ENCODE measurements around the gene DLEC1. TPM values are rescaled to one million over a fixed set of nuclear protein-coding genes. Genes with fewer than 3 reads are reported as not detected.

DLEC1 gene
- total and polyA plus RNA-seq, 2 experiments from 2014 or later = 0.31 to 0.66 TPM

DNA sequence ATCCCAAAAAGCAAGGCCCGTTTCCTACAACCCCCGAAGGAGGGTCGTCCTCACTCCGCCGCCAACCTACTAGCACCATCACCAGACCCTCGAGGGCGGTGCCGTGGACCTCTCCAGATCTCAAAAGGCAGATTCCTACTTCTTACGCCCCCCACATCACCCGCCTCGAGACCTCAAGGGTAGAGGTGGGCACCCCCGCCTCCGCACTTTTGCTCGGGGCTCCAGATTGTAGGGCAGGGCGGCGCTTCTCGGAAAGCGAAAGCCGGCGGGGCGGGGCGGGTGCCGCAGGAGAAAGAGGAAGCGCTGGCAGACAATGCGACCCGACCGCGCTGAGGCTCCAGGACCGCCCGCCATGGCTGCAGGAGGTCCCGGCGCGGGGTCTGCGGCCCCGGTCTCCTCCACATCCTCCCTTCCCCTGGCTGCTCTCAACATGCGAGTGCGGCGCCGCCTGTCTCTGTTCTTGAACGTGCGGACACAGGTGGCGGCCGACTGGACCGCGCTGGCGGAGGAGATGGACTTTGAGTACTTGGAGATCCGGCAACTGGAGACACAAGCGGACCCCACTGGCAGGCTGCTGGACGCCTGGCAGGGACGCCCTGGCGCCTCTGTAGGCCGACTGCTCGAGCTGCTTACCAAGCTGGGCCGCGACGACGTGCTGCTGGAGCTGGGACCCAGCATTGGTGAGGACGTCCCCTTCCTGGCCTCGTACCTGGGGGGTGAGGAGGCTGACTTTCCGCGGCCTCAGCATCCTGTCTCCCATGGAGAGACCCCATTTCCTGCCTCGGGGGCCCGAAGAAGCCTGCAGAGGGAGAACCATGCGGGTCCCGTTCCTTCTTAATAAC is 99.6 kb downstream of the DLEC1 start, which contains the start of gene MYD88:
Gene MYD88 (plus strand): TSS at position 313 of the 842 bp plus-strand sequence. CDS start 40 bp downstream, at position 353.
- TF ChIP-seq STAT1 (IDR thresholded peaks at IDR 0.05; ENCODE audit: unreplicated experiment) = no peak
- no peak for TF ChIP-seq ZNF331 (CRISPR knock-in tag; IDR thresholded peaks at IDR 0.05; ENCODE audit: low read depth)
- peak; percentile 79 for TF ChIP-seq POLR2AphosphoS5 (IDR thresholded peaks at IDR 0.05; ENCODE audit: low read depth)
- TF ChIP-seq, protein P1, sequence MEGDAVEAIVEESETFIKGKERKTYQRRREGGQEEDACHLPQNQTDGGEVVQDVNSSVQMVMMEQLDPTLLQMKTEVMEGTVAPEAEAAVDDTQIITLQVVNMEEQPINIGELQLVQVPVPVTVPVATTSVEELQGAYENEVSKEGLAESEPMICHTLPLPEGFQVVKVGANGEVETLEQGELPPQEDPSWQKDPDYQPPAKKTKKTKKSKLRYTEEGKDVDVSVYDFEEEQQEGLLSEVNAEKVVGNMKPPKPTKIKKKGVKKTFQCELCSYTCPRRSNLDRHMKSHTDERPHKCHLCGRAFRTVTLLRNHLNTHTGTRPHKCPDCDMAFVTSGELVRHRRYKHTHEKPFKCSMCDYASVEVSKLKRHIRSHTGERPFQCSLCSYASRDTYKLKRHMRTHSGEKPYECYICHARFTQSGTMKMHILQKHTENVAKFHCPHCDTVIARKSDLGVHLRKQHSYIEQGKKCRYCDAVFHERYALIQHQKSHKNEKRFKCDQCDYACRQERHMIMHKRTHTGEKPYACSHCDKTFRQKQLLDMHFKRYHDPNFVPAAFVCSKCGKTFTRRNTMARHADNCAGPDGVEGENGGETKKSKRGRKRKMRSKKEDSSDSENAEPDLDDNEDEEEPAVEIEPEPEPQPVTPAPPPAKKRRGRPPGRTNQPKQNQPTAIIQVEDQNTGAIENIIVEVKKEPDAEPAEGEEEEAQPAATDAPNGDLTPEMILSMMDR (conservative IDR thresholded peaks at IDR 0.05; ENCODE audit: low read depth in 2 of 2) = no peak
- peak within 1 kb of the TSS; percentile 92 for H3K4me3 Mint-ChIP-seq
- peak within 1 kb of the TSS; percentile 93 for H3K4me3 ChIP-seq
- H3K9me2 ChIP-seq (ENCODE audit: insufficient read depth) = no peaks in the 10 kb centered on the region
- H3K27me3 ChIP-seq (ENCODE audit: insufficient read depth) = no peaks in the 10 kb centered on the region
- peaks cover 26% of the 10 kb centered on the region for H3K4me1 ChIP-seq (ENCODE audit: insufficient read depth)
- DNase-seq (ENCODE audit: low spot score) (peak; percentile 82), ATAC-seq (peak; percentile 29)
- H3K27ac ChIP-seq (ENCODE audit: low read depth) = peak within 1 kb of the TSS; percentile 83
- peaks cover 16% of the 10 kb centered on the region; the same call in 1 of the 2 replicates for H4K20me1 ChIP-seq (replicated peaks; ENCODE audit: insufficient read depth)
- H3K36me3 Mint-ChIP-seq (ENCODE audit: low read depth) = peaks cover 40% of the 10 kb centered on the region
- peaks cover 30% of the 10 kb centered on the region for H3K4me1 Mint-ChIP-seq
- peak within 1 kb of the TSS; percentile 75 for H3K27ac Mint-ChIP-seq
- peaks cover 6% of the 10 kb centered on the region for H3K36me3 ChIP-seq (ENCODE audit: insufficient read depth)
- H3K79me2 ChIP-seq (replicated peaks; ENCODE audit: insufficient read depth) = peaks cover 25% of the 10 kb centered on the region
- peak within 1 kb of the TSS; percentile 99 for H2AFZ ChIP-seq
- peak within 1 kb of the TSS; percentile 85 for H3K4me2 ChIP-seq
- no peaks in the 10 kb centered on the region; the same call in 1 of the 3 replicates for H3K9me3 Mint-ChIP-seq
- peaks cover 21% of the 10 kb centered on the region for H3K27me3 Mint-ChIP-seq (ENCODE audit: insufficient read depth, low read depth, poor library complexity)
- peaks cover 13% of the 10 kb centered on the region for H3F3A ChIP-seq (replicated peaks; ENCODE audit: low read depth)

DNA sequence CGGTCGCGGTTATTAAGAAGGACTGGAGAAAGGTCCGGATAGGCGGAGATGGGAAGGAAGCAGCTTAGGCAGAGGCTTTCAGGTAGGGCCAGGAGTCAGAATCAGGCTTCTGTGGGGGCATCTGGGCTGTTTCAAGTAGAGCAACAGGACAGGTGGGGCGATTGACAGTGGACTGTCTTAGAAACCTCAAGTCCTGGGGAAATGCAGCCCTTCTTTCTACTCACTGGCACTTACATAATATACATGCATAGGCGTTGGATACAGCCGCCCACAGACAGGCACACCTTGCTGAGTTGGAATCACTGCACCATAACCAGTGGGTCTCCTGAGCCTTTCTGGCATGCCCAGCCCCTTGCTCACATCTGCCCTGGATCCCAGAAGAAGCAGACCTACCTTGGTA is 100.2 kb downstream of the DLEC1 start:
- no peak overlapping the region for H3K27ac Mint-ChIP-seq
- peak overlapping the region; percentile 93 for H3K4me3 ChIP-seq
- no peak for TF ChIP-seq POLR2AphosphoS5 (IDR thresholded peaks at IDR 0.05; ENCODE audit: low read depth)
- TF ChIP-seq EZH2 (IDR thresholded peaks at IDR 0.05; ENCODE audit: low read depth, unreplicated experiment) = no peak
- TF ChIP-seq STAT1 (IDR thresholded peaks at IDR 0.05; ENCODE audit: unreplicated experiment) = no peak
- TF ChIP-seq NANOG (IDR thresholded peaks at IDR 0.05; ENCODE audit: borderline replicate concordance) = no peak
- no peak for TF ChIP-seq ZNF331 (CRISPR knock-in tag; IDR thresholded peaks at IDR 0.05; ENCODE audit: low read depth)
- TF ChIP-seq, protein P2, sequence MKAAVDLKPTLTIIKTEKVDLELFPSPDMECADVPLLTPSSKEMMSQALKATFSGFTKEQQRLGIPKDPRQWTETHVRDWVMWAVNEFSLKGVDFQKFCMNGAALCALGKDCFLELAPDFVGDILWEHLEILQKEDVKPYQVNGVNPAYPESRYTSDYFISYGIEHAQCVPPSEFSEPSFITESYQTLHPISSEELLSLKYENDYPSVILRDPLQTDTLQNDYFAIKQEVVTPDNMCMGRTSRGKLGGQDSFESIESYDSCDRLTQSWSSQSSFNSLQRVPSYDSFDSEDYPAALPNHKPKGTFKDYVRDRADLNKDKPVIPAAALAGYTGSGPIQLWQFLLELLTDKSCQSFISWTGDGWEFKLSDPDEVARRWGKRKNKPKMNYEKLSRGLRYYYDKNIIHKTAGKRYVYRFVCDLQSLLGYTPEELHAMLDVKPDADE (IDR thresholded peaks at IDR 0.05) = no peak
- no peak for TF ChIP-seq JUNB (IDR thresholded peaks at IDR 0.05; ENCODE audit: unreplicated experiment)
- TF ChIP-seq EZH2phosphoT487 (IDR thresholded peaks at IDR 0.05; ENCODE audit: unreplicated experiment) = no peak
- TF ChIP-seq, protein P1 (conservative IDR thresholded peaks at IDR 0.05; ENCODE audit: low read depth in 2 of 2) = no peak

More for the DNA sequence above, 100.2 kb downstream of the DLEC1 start:
- peaks cover 4% of the 10 kb centered on the region for H3K36me3 ChIP-seq (ENCODE audit: insufficient read depth)
- peaks cover 30% of the 10 kb centered on the region for H3K4me1 Mint-ChIP-seq
- H3K9me3 Mint-ChIP-seq = no peaks in the 10 kb centered on the region; the same call in 1 of the 3 replicates
- H3K27me3 ChIP-seq (ENCODE audit: insufficient read depth) = no peaks in the 10 kb centered on the region
- ATAC-seq (no peak), DNase-seq (ENCODE audit: low spot score) (no peak)
- no peak overlapping the region for H3K27ac ChIP-seq (ENCODE audit: low read depth)
- H4K20me1 ChIP-seq (replicated peaks; ENCODE audit: insufficient read depth) = peaks cover 16% of the 10 kb centered on the region; the same call in 1 of the 2 replicates
- peaks cover 13% of the 10 kb centered on the region for H3F3A ChIP-seq (replicated peaks; ENCODE audit: low read depth)
- peak overlapping the region; percentile 99 for H2AFZ ChIP-seq
- H3K79me2 ChIP-seq (replicated peaks; ENCODE audit: insufficient read depth) = peaks cover 25% of the 10 kb centered on the region
- H3K4me1 ChIP-seq (ENCODE audit: insufficient read depth) = peaks cover 26% of the 10 kb centered on the region
- H3K9me2 ChIP-seq (ENCODE audit: insufficient read depth) = no peaks in the 10 kb centered on the region
- peak overlapping the region; percentile 92 for H3K4me3 Mint-ChIP-seq
- H3K27me3 Mint-ChIP-seq (ENCODE audit: insufficient read depth, low read depth, poor library complexity) = peaks cover 21% of the 10 kb centered on the region
- peaks cover 35% of the 10 kb centered on the region for H3K36me3 Mint-ChIP-seq (ENCODE audit: low read depth)
- peak overlapping the region; percentile 85 for H3K4me2 ChIP-seq

All from GM23338 (cell line).